Epithelial cell of esophagus (primary cell): ENCODE results near the gene LSAMP.

ENCODE experiments used
- DNase-seq: peaks from one replicate; pipeline ENCODE4 v3.0.0; 2010; ENCODE audit warnings: low read depth
- H3K4me3 ChIP-seq: 2 replicates; pipeline ENCODE4 v1.5.1; 2011; ENCODE audit warnings: mild to moderate bottlenecking, low read length, control low read depth
- CTCF ChIP-seq: IDR thresholded peaks from 2 replicates; pipeline ENCODE4 v1.5.1; 2011; ENCODE audit warnings: low read depth, mild to moderate bottlenecking, low read length, control low read depth, inconsistent platforms; ENCODE audit not compliant: insufficient read depth; ENCODE audit errors: missing control alignments

The LSAMP gene

GRCh38 chr3:115834068-115834467, 611.2 kb downstream of the LSAMP start:
- no peak overlapping the region for H3K4me3 ChIP-seq
- DNase-seq, result peak; percentile 56
- TF ChIP-seq CTCF, result no peak

GRCh38 chr3:115833074-115833473, 612.2 kb downstream of the LSAMP start:
- no peak for DNase-seq
- TF ChIP-seq CTCF, result no peak
- H3K4me3 ChIP-seq, result no peak overlapping the region

- no peak for DNase-seq
- TF ChIP-seq CTCF, result no peak
- no peak overlapping the region for H3K4me3 ChIP-seq
These were observed 613.0 kb downstream of the LSAMP start for GRCh38 chr3:115832265-115832664.

- no peak overlapping the region for H3K4me3 ChIP-seq
- no peak for DNase-seq
- no peak for TF ChIP-seq CTCF
These were observed 613.4 kb downstream of the LSAMP start for GRCh38 chr3:115831864-115832263.

- no peak for TF ChIP-seq CTCF
- no peak overlapping the region for H3K4me3 ChIP-seq
These were observed 614.4 kb downstream of the LSAMP start for GRCh38 chr3:115830764-115831395.

GRCh38 chr3:115828401-115828800, 616.9 kb downstream of the LSAMP start:
- H3K4me3 ChIP-seq, result no peak overlapping the region
- no peak for DNase-seq
- TF ChIP-seq CTCF, result no peak

More at GRCh38 chr3:115830764-115831395, 614.4 kb downstream of the LSAMP start:
- peak; percentile 86 for DNase-seq

- DNase-seq, result no peak
- no peak for TF ChIP-seq CTCF
- no peak overlapping the region for H3K4me3 ChIP-seq
These were observed 617.8 kb downstream of the LSAMP start for GRCh38 chr3:115827495-115827894.
